H1 (cell line): ENCODE results near the gene RFFL. TPM values are rescaled to one million over a fixed set of nuclear protein-coding genes. Genes with fewer than 3 reads are reported as not detected.

Source experiments
- CTCF ChIA-PET: fragments of 300-600 bp; sonication (Branson Sonifier 250); formaldehyde crosslinking; loops from one replicate; lab custom pipeline; 2021; ENCODE audit not compliant: partially characterized antibody; lab: Charles Lee
- POLR2A ChIA-PET: fragments of 300-600 bp; sonication (Branson Sonifier 250); formaldehyde crosslinking; loops from one replicate; lab custom pipeline; 2021; ENCODE audit warnings: inconsistent platforms; ENCODE audit not compliant: partially characterized antibody; lab: Charles Lee
- DNase-seq, 2 experiments: peaks; one replicate each; pipeline versions ENCODE4 v3.0.0 to v3.0.0-alpha.2; 2010 to 2022; ENCODE audit warnings: low spot score in 2 of 2, low read depth in 1 of 2, mixed read lengths in 1 of 2
- FAIRE-seq: peaks from 2 replicates; lab custom pipeline; 2011; peaks lifted over from hg19 to GRCh38; lab: Jason Lieb, UNC
- H2AFZ ChIP-seq: 2 replicates; pipeline ENCODE4 v1.8.1; 2012; ENCODE audit warnings: low read length, inconsistent platforms
- H2AK5ac ChIP-seq: 2 replicates; pipeline ENCODE4 v1.6.1; 2013; ENCODE audit warnings: low read depth, low read length
- H2BK120ac ChIP-seq: replicated peaks from 2 replicates; pipeline ENCODE3; 2013; ENCODE audit warnings: low read depth, low read length, inconsistent platforms
- H2BK12ac ChIP-seq: 2 replicates; pipeline ENCODE4 v1.6.1; 2013; ENCODE audit warnings: low read depth, low read length
- H2BK15ac ChIP-seq: 2 replicates; pipeline ENCODE4 v1.6.1; 2013; ENCODE audit warnings: low read length
- H2BK20ac ChIP-seq: 2 replicates; pipeline ENCODE4 v1.6.1; 2013; ENCODE audit warnings: low read length
- H2BK5ac ChIP-seq: 2 replicates; pipeline ENCODE4 v1.6.1; 2013; ENCODE audit warnings: low read depth, low read length
- H3K14ac ChIP-seq: 2 replicates; pipeline ENCODE4 v1.6.1; 2013; ENCODE audit warnings: inconsistent platforms; ENCODE audit not compliant: insufficient read length
- H3K18ac ChIP-seq: 2 replicates; pipeline ENCODE4 v1.6.1; 2013; ENCODE audit warnings: low read length; ENCODE audit errors: extremely low read depth
- H3K23ac ChIP-seq: 2 replicates; pipeline ENCODE4 v1.6.1; 2013; ENCODE audit warnings: inconsistent platforms; ENCODE audit not compliant: insufficient read length
- H3K23me2 ChIP-seq: 2 replicates; pipeline ENCODE4 v1.6.1; 2013; ENCODE audit warnings: low read depth, low read length
- H3K27ac ChIP-seq: 2 replicates; pipeline ENCODE4 v1.6.1; 2011; ENCODE audit warnings: low read depth, low read length, inconsistent platforms
- H3K27me3 ChIP-seq, 4 experiments: replicated peaks in 1 of 4; 1 replicate in 1 of 4; 2 replicates in 3 of 4; pipeline versions ENCODE4 v1.6.1 to v1.8.1; 2011 to 2013; ENCODE audit warnings: low read length in 3 of 4, mild to moderate bottlenecking in 3 of 4, inconsistent platforms in 2 of 4, mixed read lengths in 2 of 4, moderate library complexity in 1 of 4; ENCODE audit not compliant: control insufficient read depth in 3 of 4, insufficient read depth in 3 of 4; ENCODE audit errors: extremely low read depth in 1 of 4
- H3K36me3 ChIP-seq, 4 experiments: 2 replicates each; pipeline versions ENCODE4 v1.6.1 to v1.8.1; 2011 to 2013; ENCODE audit warnings: mild to moderate bottlenecking in 4 of 4, low read length in 3 of 4, moderate library complexity in 2 of 4, control low read depth in 1 of 4, inconsistent platforms in 1 of 4; ENCODE audit not compliant: insufficient read depth in 4 of 4, control insufficient read depth in 2 of 4
- H3K4ac ChIP-seq: replicated peaks from 2 replicates; pipeline ENCODE3; 2013; ENCODE audit warnings: low read length, low read depth, mixed read lengths, inconsistent platforms; ENCODE audit not compliant: insufficient read length
- H3K4me1 ChIP-seq, 4 experiments: replicated peaks in 1 of 4; 1 replicate in 1 of 4; 2 replicates in 3 of 4; pipeline versions ENCODE4 v1.6.1 to v1.8.1; 2011 to 2013; ENCODE audit warnings: low read length in 3 of 4, inconsistent platforms in 2 of 4, mixed read lengths in 1 of 4; ENCODE audit not compliant: insufficient read depth in 4 of 4, control insufficient read depth in 3 of 4
- H3K4me2 ChIP-seq, 2 experiments: 2 replicates each; pipeline versions ENCODE4 v1.6.1 to v1.8.1; 2011 to 2013; ENCODE audit warnings: low read depth in 2 of 2, low read length in 2 of 2, control low read depth in 1 of 2, inconsistent platforms in 1 of 2, mild to moderate bottlenecking in 1 of 2; ENCODE audit not compliant: insufficient read depth in 1 of 2
- H3K4me3 ChIP-seq, 4 experiments: fragments of 200-600, 300-600 bp in 1 of 4; sonication (generic), shearing (Covaris generic), sonication (Bioruptor Twin) in 1 of 4; 2 replicates each; pipeline versions ENCODE4 v1.5.1 to v1.8.1; 2011 to 2016; ENCODE audit warnings: low read length in 4 of 4, low read depth in 3 of 4, control low read depth in 2 of 4, inconsistent platforms in 2 of 4, mild to moderate bottlenecking in 2 of 4, mixed read lengths in 1 of 4, moderate library complexity in 1 of 4; ENCODE audit not compliant: insufficient read depth in 2 of 4; ENCODE audit errors: extremely low read depth in 1 of 4
- H3K56ac ChIP-seq: replicated peaks from 2 replicates; pipeline ENCODE3; 2013; ENCODE audit warnings: low read depth, mild to moderate bottlenecking, mixed read lengths, low read length, inconsistent platforms; ENCODE audit not compliant: insufficient read length
- H3K79me1 ChIP-seq: 2 replicates; pipeline ENCODE4 v1.6.1; 2013; ENCODE audit warnings: low read depth, low read length, control low read depth
- H3K79me2 ChIP-seq, 2 experiments: 2 replicates each; pipeline versions ENCODE4 v1.6.1 to v1.8.1; 2012 to 2013; ENCODE audit warnings: low read length in 2 of 2, mild to moderate bottlenecking in 2 of 2, inconsistent platforms in 1 of 2; ENCODE audit not compliant: insufficient read depth in 2 of 2, control insufficient read depth in 1 of 2
- H3K9ac ChIP-seq, 4 experiments: replicated peaks in 1 of 4; 1 replicate in 1 of 4; 2 replicates in 3 of 4; pipeline versions ENCODE4 v1.6.1 to v1.8.1; 2011 to 2013; ENCODE audit warnings: low read depth in 3 of 4, low read length in 3 of 4, control low read depth in 2 of 4, mild to moderate bottlenecking in 2 of 4, moderate library complexity in 2 of 4, inconsistent platforms in 1 of 4; ENCODE audit errors: extremely low read depth in 1 of 4
- H3K9me3 ChIP-seq, 2 experiments: 2 replicates each; pipeline versions ENCODE4 v1.6.1 to v1.8.1; 2012 to 2013; ENCODE audit warnings: mild to moderate bottlenecking in 2 of 2, moderate library complexity in 2 of 2, control low read depth in 1 of 2, inconsistent platforms in 1 of 2, low read depth in 1 of 2, low read length in 1 of 2, mixed read lengths in 1 of 2; ENCODE audit not compliant: insufficient read depth in 2 of 2
- H4K20me1 ChIP-seq, 2 experiments: replicated peaks in 1 of 2; 2 replicates each; pipeline versions ENCODE3 to v1.8.1; 2011 to 2013; ENCODE audit warnings: inconsistent platforms in 2 of 2, low read length in 2 of 2, mild to moderate bottlenecking in 1 of 2; ENCODE audit not compliant: insufficient read depth in 2 of 2, control insufficient read depth in 1 of 2
- H4K5ac ChIP-seq: 2 replicates; pipeline ENCODE4 v1.6.1; 2013; ENCODE audit warnings: low read length, low read depth, mixed read lengths, inconsistent platforms; ENCODE audit not compliant: insufficient read length
- H4K8ac ChIP-seq: 2 replicates; pipeline ENCODE4 v1.8.0; 2013; ENCODE audit warnings: mild to moderate bottlenecking, moderate library complexity, low read length, inconsistent platforms; ENCODE audit not compliant: insufficient read depth; ENCODE audit errors: extremely low read depth
- H4K91ac ChIP-seq: replicated peaks from 2 replicates; pipeline ENCODE3; 2013; ENCODE audit warnings: low read length, mixed read lengths, inconsistent platforms; ENCODE audit not compliant: insufficient read length
- CTBP2 ChIP-seq: IDR thresholded peaks from 2 replicates; pipeline ENCODE4 v1.7.0; 2011; ENCODE audit warnings: borderline replicate concordance, mild to moderate bottlenecking, moderate library complexity, mixed read lengths, low read length; ENCODE audit not compliant: insufficient read depth, insufficient read length
- SP2 ChIP-seq: IDR thresholded peaks from 2 replicates; pipeline ENCODE4 v1.6.1; 2012; ENCODE audit warnings: mild to moderate bottlenecking, low read length, inconsistent platforms
- USF2 ChIP-seq: IDR thresholded peaks from 2 replicates; pipeline ENCODE4 v1.6.1; 2011; ENCODE audit warnings: low read length, improper control_type of control experiment
- YY1 ChIP-seq: IDR thresholded peaks from 2 replicates; pipeline ENCODE4 v1.6.1; 2011; ENCODE audit warnings: low read depth, mild to moderate bottlenecking, low read length
- ZNF274 ChIP-seq: IDR thresholded peaks from 2 replicates; pipeline ENCODE4 v1.7.0; 2012; ENCODE audit warnings: low read length, borderline replicate concordance; ENCODE audit errors: extremely low read depth
- WGBS, 2 experiments: shearing (Covaris generic) in 1 of 2; methylation state at CpG; one replicate each; pipeline versions ENCODE4 v1.1.6 to v1.1.7; 2013 to 2015; ENCODE audit warnings: low lambda C conversion rate in 2 of 2, mixed read lengths in 2 of 2, inconsistent platforms in 1 of 2, low coverage in 1 of 2, missing lambda C conversion rate in 1 of 2; ENCODE audit not compliant: insufficient replicate concordance in 2 of 2, insufficient coverage in 1 of 2, insufficient read length in 1 of 2; ENCODE audit errors: extremely low coverage in 1 of 2, missing lambda C conversion rate in 1 of 2; 5-methylcytosine and 5-hydroxymethylcytosine counted together
- polyA plus RNA-seq, 7 experiments: library from polyadenylated mRNA; depleted of rRNA in 3 of 7; stranded (reverse) in 5 of 7; unstranded in 2 of 7; fragments of >200 nt in 5 of 7; fragments of 200-250 nt in 2 of 7; gene quantifications; 1 replicate in 5 of 7; 2 replicates in 1 of 7; 4 replicates in 1 of 7; pipeline versions ENCODE4 v1.2.1 to v1.2.3, GENCODE V29; 2011 to 2013; ENCODE audit warnings: missing spikeins in 2 of 7, mixed read lengths in 2 of 7
- total RNA-seq: library from RNA; stranded (reverse); fragmentation: NEBNext Ultra II Directional; extraction: Animal tissue kit (Norgen Biotek cat#: 25700); gene quantifications from 2 replicates; pipeline ENCODE4 v1.2.1, GENCODE V29; 2021
- TF ChIP-seq, protein P1 (sequence below), 3 experiments: IDR thresholded peaks; 1 replicate in 2 of 3; 2 replicates in 1 of 3; pipeline versions ENCODE4 v1.5.1 to v1.6.1; 2011; ENCODE audit warnings: low read length in 3 of 3, mild to moderate bottlenecking in 3 of 3, inconsistent platforms in 2 of 3, low read depth in 1 of 3, moderate library complexity in 1 of 3; ENCODE audit not compliant: insufficient read depth in 1 of 3; ENCODE audit errors: control extremely low read depth in 1 of 3
- TF ChIP-seq, protein P2 (sequence below): IDR thresholded peaks from 2 replicates; pipeline ENCODE4 v1.6.1; 2012; ENCODE audit warnings: inconsistent platforms

The RFFL gene
- total and polyA plus RNA-seq, 2 of the 8 experiments (the other 6 are each of a cell fraction or from before 2014, with no cell fraction given), result 14.0 to 24.5 TPM

DNA sequence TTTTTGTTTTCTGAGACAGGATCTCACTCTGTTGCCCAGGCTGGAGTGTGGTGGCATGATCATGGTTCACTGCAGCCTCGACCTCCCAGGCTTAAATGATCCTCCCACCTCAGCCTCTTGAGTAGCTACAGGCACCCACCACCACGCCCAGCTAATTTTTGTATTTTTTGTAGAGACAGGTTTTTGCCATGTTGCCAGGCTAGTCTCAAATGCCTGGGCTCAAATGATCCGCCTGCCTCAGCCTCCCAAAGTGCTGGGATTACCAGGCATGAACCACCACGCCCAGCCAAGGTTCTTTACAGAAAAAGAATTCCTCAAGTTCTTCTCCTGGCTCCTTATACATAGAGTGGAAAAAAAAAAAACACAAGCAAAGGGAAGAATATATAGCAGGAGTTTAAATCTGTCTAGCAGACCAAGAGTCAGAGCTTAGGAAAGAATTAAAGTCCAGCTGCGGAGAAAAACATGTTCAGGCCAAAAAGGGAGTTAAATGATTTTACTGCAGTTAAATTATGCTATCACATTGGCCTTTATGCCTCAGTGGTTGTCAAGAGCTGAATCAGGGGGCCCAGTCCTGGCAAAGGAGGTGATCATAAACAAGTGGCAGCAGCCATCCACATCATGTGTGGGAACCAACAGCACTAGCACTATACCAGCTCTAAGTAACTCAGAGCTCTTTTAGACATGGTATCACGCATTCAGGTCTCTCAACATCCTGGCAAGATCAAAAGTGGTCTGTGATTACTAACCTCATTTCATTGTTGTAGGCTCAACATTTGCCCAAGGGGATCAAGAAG, 43.9 kb downstream of the RFFL start:
- Histone ChIP-seq H3K18ac (no peak overlapping the region), H2BK120ac (no peak overlapping the region), H3K4me2 (no peak overlapping the region), H3K9me3 (no peaks in the 10 kb centered on the region), H2AFZ (no peak overlapping the region), H3K79me2 (no peaks in the 10 kb centered on the region), H3K4ac (no peak overlapping the region), H3K27ac (no peak overlapping the region), H2AK5ac (no peak overlapping the region), H4K20me1 (peaks cover 0 to 1% of the 10 kb centered on the region in 2 experiments), H4K8ac (no peak overlapping the region), H3K27me3 (no peaks in the 10 kb centered on the region), H3K56ac (no peak overlapping the region), H3K79me1 (no peaks in the 10 kb centered on the region), H2BK15ac (no peak overlapping the region), H3K23ac (no peak overlapping the region), H2BK20ac (no peak overlapping the region), H2BK5ac (no peak overlapping the region), H3K14ac (no peak overlapping the region), H2BK12ac (no peak overlapping the region), H3K4me1 (peaks cover 0 to 1% (median 0%) of the 10 kb centered on the region in 4 experiments; a peak in 1 of 7 replicates), H4K5ac (no peak overlapping the region), H3K9ac (no peak overlapping the region), H3K4me3 (no peak overlapping the region), H3K23me2 (no peaks in the 10 kb centered on the region), H4K91ac (no peak overlapping the region), H3K36me3 (peaks cover 0 to 10% (median 1%) of the 10 kb centered on the region in 4 experiments; a peak in 3 of 8 replicates)
- ChIA-PET POLR2A (interaction anchor here (0.6 to 2.3 kb wide), 5 partner anchors 9 to 861 kb away, joined by 3 to 10 read pairs (median 5); no protein-coding TSS in a partner anchor), CTCF (interaction anchor here (1.0 to 1.8 kb wide), 5 partner anchors 21 to 444 kb away, joined by 3 to 5 read pairs (median 3); no protein-coding TSS in a partner anchor)
- FAIRE-seq (no peak), DNase-seq (no peak)
- 91% methylated on average over 6 of the region's 6 CpGs; no CpG with 5 or more reads in 1 of the 2 experiments for WGBS, 2 experiments
- TF ChIP-seq CTBP2, result no peak
- TF ChIP-seq SP2, result no peak
- TF ChIP-seq YY1, result no peak
- TF ChIP-seq, protein P1, sequence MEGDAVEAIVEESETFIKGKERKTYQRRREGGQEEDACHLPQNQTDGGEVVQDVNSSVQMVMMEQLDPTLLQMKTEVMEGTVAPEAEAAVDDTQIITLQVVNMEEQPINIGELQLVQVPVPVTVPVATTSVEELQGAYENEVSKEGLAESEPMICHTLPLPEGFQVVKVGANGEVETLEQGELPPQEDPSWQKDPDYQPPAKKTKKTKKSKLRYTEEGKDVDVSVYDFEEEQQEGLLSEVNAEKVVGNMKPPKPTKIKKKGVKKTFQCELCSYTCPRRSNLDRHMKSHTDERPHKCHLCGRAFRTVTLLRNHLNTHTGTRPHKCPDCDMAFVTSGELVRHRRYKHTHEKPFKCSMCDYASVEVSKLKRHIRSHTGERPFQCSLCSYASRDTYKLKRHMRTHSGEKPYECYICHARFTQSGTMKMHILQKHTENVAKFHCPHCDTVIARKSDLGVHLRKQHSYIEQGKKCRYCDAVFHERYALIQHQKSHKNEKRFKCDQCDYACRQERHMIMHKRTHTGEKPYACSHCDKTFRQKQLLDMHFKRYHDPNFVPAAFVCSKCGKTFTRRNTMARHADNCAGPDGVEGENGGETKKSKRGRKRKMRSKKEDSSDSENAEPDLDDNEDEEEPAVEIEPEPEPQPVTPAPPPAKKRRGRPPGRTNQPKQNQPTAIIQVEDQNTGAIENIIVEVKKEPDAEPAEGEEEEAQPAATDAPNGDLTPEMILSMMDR (IDR thresholded peaks at IDR 0.05; ENCODE audit: control extremely low read depth in 1 of 3, insufficient read depth in 1 of 3, low read depth in 1 of 3, low read length in 3 of 3), result no peak
- no peak for TF ChIP-seq USF2
- TF ChIP-seq ZNF274, result no peak
- TF ChIP-seq, protein P2, sequence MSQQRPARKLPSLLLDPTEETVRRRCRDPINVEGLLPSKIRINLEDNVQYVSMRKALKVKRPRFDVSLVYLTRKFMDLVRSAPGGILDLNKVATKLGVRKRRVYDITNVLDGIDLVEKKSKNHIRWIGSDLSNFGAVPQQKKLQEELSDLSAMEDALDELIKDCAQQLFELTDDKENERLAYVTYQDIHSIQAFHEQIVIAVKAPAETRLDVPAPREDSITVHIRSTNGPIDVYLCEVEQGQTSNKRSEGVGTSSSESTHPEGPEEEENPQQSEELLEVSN, result no peak
